Measurements from ENCODE around the gene WNT3. TPM values are rescaled to one million over a fixed set of nuclear protein-coding genes. Genes with fewer than 3 reads are reported as not detected.

Gene WNT3
- total and polyA plus RNA-seq, 2 of the 8 experiments (the other 6 are each of a cell fraction or from before 2014, with no cell fraction given): 0.56 to 2.0 TPM

DNA sequence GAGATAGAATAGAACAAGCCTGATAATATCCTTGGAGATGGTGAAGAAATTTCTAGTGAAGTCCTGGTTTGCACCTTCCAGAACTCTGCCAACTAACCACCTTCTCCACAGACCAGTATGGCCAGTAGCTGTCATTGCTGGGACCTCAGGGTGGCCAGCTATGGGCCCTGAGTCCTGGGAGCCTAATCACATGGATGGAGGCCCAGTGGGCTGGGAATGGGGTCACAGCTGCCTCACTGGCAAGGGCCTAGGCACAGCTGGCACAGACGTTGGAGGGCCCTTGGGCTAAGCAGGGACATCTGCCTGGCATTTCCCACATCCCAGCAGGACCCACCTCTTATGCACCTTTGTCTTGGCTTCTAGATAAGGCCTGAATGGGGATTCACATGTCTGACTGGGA lies 7.6 kb upstream of the WNT3 start:
- no peak overlapping the region for H3K56ac ChIP-seq (replicated peaks; ENCODE audit: insufficient read length, low read depth, low read length)
- H4K91ac ChIP-seq (replicated peaks; ENCODE audit: insufficient read length, low read length): no peak overlapping the region
- no peak overlapping the region for H2AFZ ChIP-seq (ENCODE audit: low read length)
- FAIRE-seq (no peak), DNase-seq (ENCODE audit: low read depth in 1 of 2, low spot score in 2 of 2) (no peak)
- no peak overlapping the region for H2BK120ac ChIP-seq (replicated peaks; ENCODE audit: low read depth, low read length)
- no peak overlapping the region for H2AK5ac ChIP-seq (ENCODE audit: low read depth, low read length)
- no peak for TF ChIP-seq RXRA (IDR thresholded peaks at IDR 0.05; ENCODE audit: insufficient read depth, low read depth, low read length)
- no peak for TF ChIP-seq RAD21 (IDR thresholded peaks at IDR 0.05 in 1 of 2, conservative IDR thresholded peaks at IDR 0.05 in 1 of 2; ENCODE audit: low read depth in 2 of 2, low read length in 2 of 2)
- TF ChIP-seq KDM5A (IDR thresholded peaks at IDR 0.05; ENCODE audit: low read length): no peak
- no peak for TF ChIP-seq SP4 (IDR thresholded peaks at IDR 0.05; ENCODE audit: low read length)
- TF ChIP-seq SUZ12 (IDR thresholded peaks at IDR 0.05; ENCODE audit: low read length): no peak
- TF ChIP-seq CBX8 (IDR thresholded peaks at IDR 0.05; ENCODE audit: borderline replicate concordance, low read depth, low read length): no peak
- no peak for TF ChIP-seq TCF12 (IDR thresholded peaks at IDR 0.05; ENCODE audit: low read depth, low read length)
- no peak for TF ChIP-seq YY1 (IDR thresholded peaks at IDR 0.05; ENCODE audit: low read depth, low read length)
- no peak for TF ChIP-seq SP2 (IDR thresholded peaks at IDR 0.05; ENCODE audit: low read length)
- H2BK5ac ChIP-seq (ENCODE audit: low read depth, low read length): no peak overlapping the region
- WGBS, 2 experiments (ENCODE audit: extremely low coverage in 1 of 2, insufficient coverage in 1 of 2, insufficient read length in 1 of 2, insufficient replicate concordance in 2 of 2, low coverage in 1 of 2, low lambda C conversion rate in 2 of 2, missing lambda C conversion rate in 1 of 2): 76% methylated on average over 1 of the region's 1 CpG; no CpG with 5 or more reads in 1 of the 2 experiments
- H3K23me2 ChIP-seq (ENCODE audit: low read depth, low read length): peaks cover 3% of the 10 kb centered on the region; the same call in 1 of the 2 replicates
- no peak overlapping the region for H3K4ac ChIP-seq (replicated peaks; ENCODE audit: insufficient read length, low read depth, low read length)
- H3K9ac ChIP-seq (replicated peaks in 1 of 4; ENCODE audit: extremely low read depth in 1 of 4, low read depth in 3 of 4, low read length in 3 of 4): no peak overlapping the region
- H3K9me3 ChIP-seq (ENCODE audit: insufficient read depth in 2 of 2, low read depth in 1 of 2, low read length in 1 of 2): no peaks in the 10 kb centered on the region
- no peak overlapping the region for H2BK12ac ChIP-seq (ENCODE audit: low read depth, low read length)
- no peak overlapping the region for H3K18ac ChIP-seq (ENCODE audit: extremely low read depth, low read length)
- no peaks in the 10 kb centered on the region for H3K79me1 ChIP-seq (ENCODE audit: low read depth, low read length)
- no peak overlapping the region for H4K5ac ChIP-seq (ENCODE audit: insufficient read length, low read depth, low read length)
- no peak overlapping the region for H3K14ac ChIP-seq (ENCODE audit: insufficient read length)
- POLR2A ChIA-PET (ENCODE audit: partially characterized antibody): no interaction called here
- H3K79me2 ChIP-seq (ENCODE audit: control insufficient read depth in 1 of 2, insufficient read depth in 2 of 2, low read length in 2 of 2): no peaks in the 10 kb centered on the region
- no peak overlapping the region for H3K23ac ChIP-seq (ENCODE audit: insufficient read length)
- no peak overlapping the region for H2BK15ac ChIP-seq (ENCODE audit: low read length)
- no peak overlapping the region for H3K4me2 ChIP-seq (ENCODE audit: insufficient read depth in 1 of 2, low read depth in 2 of 2, low read length in 2 of 2)
- H3K27me3 ChIP-seq (replicated peaks in 1 of 4; ENCODE audit: control insufficient read depth in 3 of 4, extremely low read depth in 1 of 4, insufficient read depth in 3 of 4, low read length in 3 of 4): peaks cover 2 to 28% (median 17%) of the 10 kb centered on the region in 4 experiments
- no peak overlapping the region for H3K4me3 ChIP-seq (ENCODE audit: extremely low read depth in 1 of 4, insufficient read depth in 2 of 4, low read depth in 3 of 4, low read length in 4 of 4)
- H3K4me1 ChIP-seq (replicated peaks in 1 of 4; ENCODE audit: control insufficient read depth in 3 of 4, insufficient read depth in 4 of 4, low read length in 3 of 4): peaks cover 0 to 10% (median 7%) of the 10 kb centered on the region in 4 experiments; a peak in 5 of 7 replicates
- no peak overlapping the region for H4K8ac ChIP-seq (ENCODE audit: extremely low read depth, insufficient read depth, low read length)
- H3K36me3 ChIP-seq (ENCODE audit: control insufficient read depth in 2 of 4, insufficient read depth in 4 of 4, low read length in 3 of 4): no peaks in the 10 kb centered on the region
- peaks cover 0 to 2% of the 10 kb centered on the region in 2 experiments for H4K20me1 ChIP-seq (replicated peaks in 1 of 2; ENCODE audit: control insufficient read depth in 1 of 2, insufficient read depth in 2 of 2, low read length in 2 of 2)
- no peak overlapping the region for H2BK20ac ChIP-seq (ENCODE audit: low read length)
- no peak overlapping the region for H3K27ac ChIP-seq (ENCODE audit: low read depth, low read length)
- CTCF ChIA-PET (ENCODE audit: partially characterized antibody): interaction anchor here (1.0 to 6.1 kb wide), 7 partner anchors 9 to 116 kb away, joined by 3 to 49 read pairs (median 10); no protein-coding TSS in a partner anchor

Measured in H1 (cell line).